Measurements from ENCODE around the gene KCNQ5.

DNA sequence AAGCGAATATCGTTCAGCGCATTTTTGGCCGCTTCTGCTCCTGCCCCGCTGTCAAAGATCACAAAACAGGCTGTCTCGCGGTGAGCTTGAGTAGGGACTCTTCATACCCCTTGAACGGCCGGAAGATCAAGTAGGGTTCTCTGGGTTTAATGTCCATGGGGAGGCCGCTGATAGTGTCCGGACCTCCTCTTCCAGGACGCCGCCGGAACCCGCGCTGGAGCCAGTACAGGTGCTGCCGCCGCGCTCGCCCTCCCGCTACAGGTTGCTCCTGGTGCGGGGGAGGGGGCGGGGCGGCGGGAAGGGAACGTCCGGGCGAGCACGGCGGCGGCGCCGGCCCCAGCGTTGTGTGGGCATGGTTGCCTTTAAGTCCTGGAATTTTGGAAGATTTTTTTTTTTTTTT, 536.0 kb downstream of the KCNQ5 start:
- TF ChIP-seq, protein P1, sequence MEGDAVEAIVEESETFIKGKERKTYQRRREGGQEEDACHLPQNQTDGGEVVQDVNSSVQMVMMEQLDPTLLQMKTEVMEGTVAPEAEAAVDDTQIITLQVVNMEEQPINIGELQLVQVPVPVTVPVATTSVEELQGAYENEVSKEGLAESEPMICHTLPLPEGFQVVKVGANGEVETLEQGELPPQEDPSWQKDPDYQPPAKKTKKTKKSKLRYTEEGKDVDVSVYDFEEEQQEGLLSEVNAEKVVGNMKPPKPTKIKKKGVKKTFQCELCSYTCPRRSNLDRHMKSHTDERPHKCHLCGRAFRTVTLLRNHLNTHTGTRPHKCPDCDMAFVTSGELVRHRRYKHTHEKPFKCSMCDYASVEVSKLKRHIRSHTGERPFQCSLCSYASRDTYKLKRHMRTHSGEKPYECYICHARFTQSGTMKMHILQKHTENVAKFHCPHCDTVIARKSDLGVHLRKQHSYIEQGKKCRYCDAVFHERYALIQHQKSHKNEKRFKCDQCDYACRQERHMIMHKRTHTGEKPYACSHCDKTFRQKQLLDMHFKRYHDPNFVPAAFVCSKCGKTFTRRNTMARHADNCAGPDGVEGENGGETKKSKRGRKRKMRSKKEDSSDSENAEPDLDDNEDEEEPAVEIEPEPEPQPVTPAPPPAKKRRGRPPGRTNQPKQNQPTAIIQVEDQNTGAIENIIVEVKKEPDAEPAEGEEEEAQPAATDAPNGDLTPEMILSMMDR (IDR thresholded peaks at IDR 0.05; ENCODE audit: low read depth, low read length, poor library complexity, severe bottlenecking): no peak
- TF ChIP-seq EZH2phosphoT487 (IDR thresholded peaks at IDR 0.05; ENCODE audit: borderline replicate concordance, low read length): no peak

Measured in DOHH2 (cell line).